SK-N-SH (cell line): Measurements from ENCODE around the gene ZC3H13. TPM values are rescaled to one million over a fixed set of nuclear protein-coding genes. Genes with fewer than 3 reads are reported as not detected.

Experiments
- CTCF ChIA-PET: fragments of 300-600, 350-600 bp; formaldehyde crosslinking; extraction: SDS; loops from one replicate; lab custom pipeline; 2021; lab: Yijun Ruan, JAX
- POLR2A ChIA-PET: fragments of 350-600 bp; sonication (Branson Sonifier 250); formaldehyde crosslinking; extraction: SDS; loops from one replicate; lab custom pipeline; 2020; ENCODE audit warnings: antibody characterized with exemption, inconsistent platforms; lab: Yijun Ruan, JAX
- DNase-seq: peaks from one replicate; pipeline ENCODE4 v3.0.0; 2012
- H2AFZ ChIP-seq: fragments of 200-600 bp; sonication (generic); 2 replicates; pipeline ENCODE4 v1.8.1; 2016; ENCODE audit warnings: antibody characterized with exemption, mild to moderate bottlenecking, low read depth
- H3F3A ChIP-seq: fragments of 200-600 bp; sonication (generic); replicated peaks from 2 replicates; pipeline ENCODE3; 2016; ENCODE audit warnings: antibody characterized with exemption, mild to moderate bottlenecking; ENCODE audit not compliant: insufficient read depth
- H3K27ac ChIP-seq, 2 experiments: fragments of 200-500 bp in 1 of 2; fragments of 200-600 bp in 1 of 2; sonication (Bioruptor generic) in 1 of 2; sonication (generic), shearing (Covaris generic) in 1 of 2; 2 replicates each; pipeline versions ENCODE4 v1.5.1 to v1.6.1; 2014 to 2016; ENCODE audit warnings: low read depth in 2 of 2, inconsistent platforms in 1 of 2, low read length in 1 of 2, mild to moderate bottlenecking in 1 of 2, mixed read lengths in 1 of 2
- H3K27me3 ChIP-seq: fragments of 200-600 bp; sonication (generic), shearing (Covaris generic); 2 replicates; pipeline ENCODE4 v1.6.1; 2016; ENCODE audit warnings: mixed run types; ENCODE audit not compliant: insufficient read depth
- H3K36me3 ChIP-seq, 2 experiments: fragments of 200-500 bp in 1 of 2; fragments of 200-600 bp in 1 of 2; sonication (Bioruptor generic) in 1 of 2; sonication (generic) in 1 of 2; replicated peaks in 1 of 2; 2 replicates each; pipeline versions ENCODE3 to v1.5.1; 2014 to 2016; ENCODE audit warnings: low read length in 1 of 2, mild to moderate bottlenecking in 1 of 2; ENCODE audit not compliant: insufficient read depth in 2 of 2, control insufficient read depth in 1 of 2
- H3K4me1 ChIP-seq, 2 experiments: fragments of 200-500 bp in 1 of 2; fragments of 200-600 bp in 1 of 2; sonication (Bioruptor generic) in 1 of 2; sonication (generic), shearing (Covaris generic) in 1 of 2; 2 replicates each; pipeline versions ENCODE4 v1.5.1 to v1.6.1; 2014 to 2016; ENCODE audit warnings: low read depth in 1 of 2, low read length in 1 of 2, mixed run types in 1 of 2; ENCODE audit not compliant: insufficient read depth in 2 of 2, control insufficient read depth in 1 of 2
- H3K4me2 ChIP-seq: fragments of 200-600 bp; sonication (generic), shearing (Covaris generic); 2 replicates; pipeline ENCODE4 v1.6.1; 2017; ENCODE audit warnings: mixed run types
- H3K4me3 ChIP-seq, 2 experiments: fragments of 200-500 bp in 1 of 2; fragments of 200-600 bp in 1 of 2; sonication (Bioruptor generic) in 1 of 2; sonication (generic), shearing (Covaris generic) in 1 of 2; 2 replicates each; pipeline versions ENCODE4 v1.5.1 to v1.8.1; 2014 to 2016; ENCODE audit warnings: low read depth in 2 of 2, inconsistent platforms in 1 of 2, low read length in 1 of 2, mild to moderate bottlenecking in 1 of 2, mixed read lengths in 1 of 2, moderate library complexity in 1 of 2
- H3K79me2 ChIP-seq: fragments of 200-600 bp; sonication (generic); 2 replicates; pipeline ENCODE4 v1.8.1; 2017; ENCODE audit warnings: mild to moderate bottlenecking; ENCODE audit not compliant: insufficient read depth
- H3K9ac ChIP-seq: fragments of 200-600 bp; sonication (generic); 2 replicates; pipeline ENCODE4 v1.6.1; 2017; ENCODE audit warnings: mixed run types
- H3K9me2 ChIP-seq: fragments of 200-600 bp; sonication (generic); 2 replicates; pipeline ENCODE4 v1.6.1; 2017; ENCODE audit warnings: mixed run types
- H3K9me3 ChIP-seq: fragments of 200-600 bp; sonication (generic); 2 replicates; pipeline ENCODE4 v1.6.1; 2017; ENCODE audit warnings: mixed run types, mild to moderate bottlenecking, moderate library complexity
- H4K20me1 ChIP-seq: fragments of 200-600 bp; sonication (generic); 2 replicates; pipeline ENCODE4 v1.6.1; 2017; ENCODE audit warnings: mild to moderate bottlenecking, mixed run types; ENCODE audit not compliant: insufficient read depth
- EP300 ChIP-seq, 2 experiments: IDR thresholded peaks; 2 replicates each; pipeline versions ENCODE4 v1.4.0 to v1.6.1; 2012; ENCODE audit warnings: borderline replicate concordance in 1 of 2, low read depth in 1 of 2, low read length in 1 of 2
- EZH2phosphoT487 ChIP-seq: fragments of 200-600 bp; sonication (generic); IDR thresholded peaks from 2 replicates; pipeline ENCODE4 v1.6.1; 2017; ENCODE audit warnings: low read depth, mixed run types, mild to moderate bottlenecking, antibody characterized with exemption, moderate library complexity, borderline replicate concordance
- FOXM1 ChIP-seq: IDR thresholded peaks from 2 replicates; pipeline ENCODE4 v1.4.0; 2012; ENCODE audit warnings: low read depth, mild to moderate bottlenecking
- GABPA ChIP-seq: IDR thresholded peaks from 2 replicates; pipeline ENCODE4 v1.4.0; 2012; ENCODE audit warnings: low read depth, mild to moderate bottlenecking
- GATA2 ChIP-seq: sonication (generic); formaldehyde crosslinking; IDR thresholded peaks from 2 replicates; pipeline ENCODE4 v1.5.0; 2020; ENCODE audit warnings: mild to moderate bottlenecking, missing genetic modification reagents
- JUND ChIP-seq: IDR thresholded peaks from 2 replicates; pipeline ENCODE4 v1.4.0; 2012
- MAX ChIP-seq: IDR thresholded peaks from 2 replicates; pipeline ENCODE4 v1.4.0; 2012; ENCODE audit warnings: low read depth
- MEF2A ChIP-seq: IDR thresholded peaks from 2 replicates; pipeline ENCODE4 v1.4.0; 2012; ENCODE audit warnings: low read depth, borderline replicate concordance
- NRF1 ChIP-seq: IDR thresholded peaks from 2 replicates; pipeline ENCODE4 v1.6.1; 2012; ENCODE audit warnings: low read depth, mild to moderate bottlenecking, low read length
- PBX3 ChIP-seq: IDR thresholded peaks from 2 replicates; pipeline ENCODE4; 2012
- RCOR1 ChIP-seq: fragments of 150-350 bp; IDR thresholded peaks from 2 replicates; pipeline ENCODE4 v1.6.1; 2017; ENCODE audit warnings: antibody characterized with exemption, low read length
- REST ChIP-seq: IDR thresholded peaks from 2 replicates; pipeline ENCODE4 v1.6.1; 2012; ENCODE audit warnings: mild to moderate bottlenecking, low read depth, low read length, moderate library complexity
- SIN3A ChIP-seq: IDR thresholded peaks from 2 replicates; pipeline ENCODE4 v1.6.1; 2012; ENCODE audit warnings: low read depth, mild to moderate bottlenecking, low read length, moderate library complexity, borderline replicate concordance
- SMC3 ChIP-seq: IDR thresholded peaks from 2 replicates; pipeline ENCODE4 v1.6.1; 2012; ENCODE audit warnings: low read depth, low read length, improper control_type of control experiment
- TAF1 ChIP-seq: IDR thresholded peaks from 2 replicates; pipeline ENCODE4 v1.6.1; 2012; ENCODE audit warnings: low read depth, mild to moderate bottlenecking, low read length, moderate library complexity, borderline replicate concordance
- TCF12 ChIP-seq: IDR thresholded peaks from 2 replicates; pipeline ENCODE4 v1.4.0; 2012
- USF1 ChIP-seq: IDR thresholded peaks from 2 replicates; pipeline ENCODE4 v1.4.0; 2012; ENCODE audit warnings: low read depth, borderline replicate concordance
- ZBTB33 ChIP-seq: IDR thresholded peaks from 2 replicates; pipeline ENCODE4 v1.4.0; 2012; ENCODE audit warnings: low read depth, borderline replicate concordance
- WGBS: methylation state at CpG from one replicate; pipeline ENCODE4 v1.1.6; 2017; ENCODE audit warnings: low lambda C conversion rate; 5-methylcytosine and 5-hydroxymethylcytosine counted together
- polyA plus RNA-seq, 3 experiments: library from polyadenylated mRNA; depleted of rRNA; stranded (reverse); fragments of >200 nt; gene quantifications; 2 replicates each; pipeline ENCODE4 v1.2.3, GENCODE V29; 2012

Gene ZC3H13
- polyA plus RNA-seq, 1 of the 3 experiments (the other 2 are of a cell fraction): 4.4 TPM

- Histone ChIP-seq H2AFZ (no peak overlapping the region), H3K27ac (no peak overlapping the region), H3K4me3 (no peak overlapping the region), H4K20me1 (no peaks in the 10 kb centered on the region), H3K79me2 (no peaks in the 10 kb centered on the region; the same call in 1 of the 2 replicates), H3K4me2 (no peak overlapping the region), H3K9ac (no peak overlapping the region), H3K36me3 (peaks cover 21 to 32% of the 10 kb centered on the region in 2 experiments)
- POLR2A ChIA-PET: no interaction called here
- no peak for TF ChIP-seq FOXM1
- TF ChIP-seq, all 33 proteins: peak for 0
- Histone ChIP-seq H3F3A (peaks cover 5% of the 10 kb centered on the region), H3K9me3 (no peaks in the 10 kb centered on the region), H3K4me1 (no peaks in the 10 kb centered on the region; a peak in 2 of 4 replicates), H3K27me3 (no peaks in the 10 kb centered on the region), H3K9me2 (no peaks in the 10 kb centered on the region)
- CTCF ChIA-PET: interaction anchor here (3.0 kb wide), 1 partner anchor 15 kb away, joined by 13 read pairs; no protein-coding TSS in a partner anchor
- no peak for DNase-seq
- WGBS: 90% methylated on average over 2 of the region's 2 CpGs
These were observed 57.8 kb downstream of the ZC3H13 start for GRCh38 chr13:45994752-45995151.

GRCh38 chr13:45989607-45990006 lies 62.9 kb downstream of the ZC3H13 start:
- H3K36me3 ChIP-seq: peaks cover 47 to 57% of the 10 kb centered on the region in 2 experiments
- ChIA-PET POLR2A (no interaction called here), CTCF (interaction anchor here (1.4 kb wide), 1 partner anchor 171 kb away, joined by 3 read pairs; no protein-coding TSS in a partner anchor)
- H3K27ac ChIP-seq: no peak overlapping the region
- H3K79me2 ChIP-seq: peaks cover 4% of the 10 kb centered on the region
- H3F3A ChIP-seq: peaks cover 5% of the 10 kb centered on the region
- no peaks in the 10 kb centered on the region; a peak in 2 of 4 replicates for H3K4me1 ChIP-seq
- no peak overlapping the region for H3K4me2 ChIP-seq
- H3K9me3 ChIP-seq: no peaks in the 10 kb centered on the region
- no peak overlapping the region for H3K9ac ChIP-seq
- H3K9me2 ChIP-seq: no peaks in the 10 kb centered on the region
- no peaks in the 10 kb centered on the region for H3K27me3 ChIP-seq
- DNase-seq: no peak
- H2AFZ ChIP-seq: no peak overlapping the region
- no peak for TF ChIP-seq PBX3
- TF ChIP-seq REST: no peak
- no peak for TF ChIP-seq GABPA
- TF ChIP-seq SIN3A: no peak
- TF ChIP-seq FOXM1: no peak
- no peak for TF ChIP-seq JUND
- no peak for TF ChIP-seq TAF1
- TF ChIP-seq USF1: no peak
- no peak for TF ChIP-seq EP300 (IDR thresholded peaks at IDR 0.05; ENCODE audit: borderline replicate concordance in 1 of 2, low read depth in 1 of 2, low read length in 1 of 2)
- no peak for TF ChIP-seq SMC3
- TF ChIP-seq TCF12: no peak
- no peak for TF ChIP-seq GATA2 (CRISPR knock-in tag)
- no peak for TF ChIP-seq MEF2A
- no peak for TF ChIP-seq MAX
- TF ChIP-seq ZBTB33: no peak
- TF ChIP-seq NRF1: no peak
- no peak for TF ChIP-seq EZH2phosphoT487
- no peak for TF ChIP-seq RCOR1
- no peak overlapping the region for H3K4me3 ChIP-seq
- H4K20me1 ChIP-seq: no peaks in the 10 kb centered on the region
